B cell (primary cell): ENCODE results near the gene VPS13D. TPM values are rescaled to one million over a fixed set of nuclear protein-coding genes. Genes with fewer than 3 reads are reported as not detected.
A peak's percentile ranks its signal among the peaks of the same experiment; 100 is the strongest.

Experiments
- ATAC-seq: fragments of 200-7000 bp; cut with Tn5 transposase; one replicate; pipeline ENCODE4 v1.10.0; 2021; ENCODE audit warnings: low read depth, mild to moderate bottlenecking, moderate number of reproducible peaks, moderate library complexity
- CTCF ChIA-PET: fragments of 350-600 bp; sonication (Branson Sonifier 250); formaldehyde crosslinking; loops from one replicate; lab custom pipeline; 2021; ENCODE audit warnings: antibody characterized with exemption, inconsistent platforms; lab: Charles Lee
- POLR2A ChIA-PET: fragments of 350-600 bp; sonication (Branson Sonifier 250); formaldehyde crosslinking; loops from one replicate; lab custom pipeline; 2021; ENCODE audit warnings: antibody characterized with exemption; lab: Charles Lee
- DNase-seq: peaks from one replicate; pipeline ENCODE4 v3.0.0; 2013
- H2AFZ ChIP-seq: 2 replicates; pipeline ENCODE4 v1.6.1; 2012; ENCODE audit warnings: mild to moderate bottlenecking, low read depth, low read length; ENCODE audit not compliant: insufficient read depth, poor library complexity, severe bottlenecking
- H3K27ac ChIP-seq, 2 donors: 1 replicate in 1 of 2; 2 replicates in 1 of 2; pipeline ENCODE4 v1.5.1; 2012 to 2013; ENCODE audit warnings: low read length in 2 of 2, mild to moderate bottlenecking in 2 of 2, moderate library complexity in 1 of 2
- H3K27me3 ChIP-seq, 4 experiments: fragments of 200-600 bp in 1 of 4; sonication (generic) in 1 of 4; replicated peaks in 1 of 4; 1 replicate in 2 of 4; 2 replicates in 2 of 4; pipeline versions ENCODE4 v1.6.1 to v1.7.0; 2013 to 2016; ENCODE audit warnings: low read length in 3 of 4, mild to moderate bottlenecking in 2 of 4, mixed read lengths in 1 of 4, moderate library complexity in 1 of 4; ENCODE audit not compliant: insufficient read depth in 4 of 4, control insufficient read depth in 3 of 4; ENCODE audit errors: control extremely low read depth in 1 of 4
- H3K36me3 ChIP-seq, 2 experiments: replicated peaks in 1 of 2; 1 replicate in 1 of 2; 2 replicates in 1 of 2; pipeline versions ENCODE4 v1.6.1 to v1.7.1; 2013; ENCODE audit warnings: low read length in 1 of 2; ENCODE audit not compliant: insufficient read depth in 2 of 2, control insufficient read depth in 1 of 2; ENCODE audit errors: control extremely low read depth in 1 of 2, extremely low read depth in 1 of 2
- H3K4me1 ChIP-seq, 2 donors: fragments of 200-600 bp in 1 of 2; sonication (generic) in 1 of 2; 1 replicate in 1 of 2; 2 replicates in 1 of 2; pipeline versions ENCODE4 v1.5.1 to v1.6.1; 2013 to 2017; ENCODE audit warnings: low read length in 2 of 2; ENCODE audit not compliant: control insufficient read depth in 2 of 2, insufficient read depth in 2 of 2
- H3K4me2 ChIP-seq: replicated peaks from 2 replicates; pipeline ENCODE3; 2012; ENCODE audit warnings: mild to moderate bottlenecking, low read depth, low read length; ENCODE audit not compliant: poor library complexity, severe bottlenecking
- H3K4me3 ChIP-seq, 5 experiments: fragments of 200-600 bp in 1 of 5; sonication (generic) in 1 of 5; 1 replicate in 3 of 5; 2 replicates in 2 of 5; pipeline versions ENCODE4 v1.5.1 to v1.7.0; 2011 to 2016; ENCODE audit warnings: low read length in 4 of 5, mild to moderate bottlenecking in 4 of 5, low read depth in 2 of 5, control low read depth in 1 of 5, moderate library complexity in 1 of 5; ENCODE audit not compliant: insufficient read depth in 1 of 5; ENCODE audit errors: control extremely low read depth in 1 of 5, extremely low read depth in 1 of 5
- H3K79me2 ChIP-seq: fragments of 200-600 bp; sonication (generic); one replicate; pipeline ENCODE4 v1.6.0; 2016; ENCODE audit warnings: low read length; ENCODE audit not compliant: control insufficient read depth, insufficient read depth
- H3K9ac ChIP-seq: fragments of 200-600 bp; sonication (generic); 2 replicates; pipeline ENCODE4 v1.6.1; 2017; ENCODE audit warnings: mild to moderate bottlenecking, low read length, moderate library complexity
- H3K9me3 ChIP-seq, 3 donors: one replicate each; pipeline versions ENCODE4 v1.6.1 to v1.7.1; 2013; ENCODE audit warnings: low read length in 2 of 3; ENCODE audit not compliant: control insufficient read depth in 2 of 3, insufficient read depth in 1 of 3; ENCODE audit errors: control extremely low read depth in 1 of 3
- H4K20me1 ChIP-seq: 2 replicates; pipeline ENCODE4 v1.6.0; 2012; ENCODE audit warnings: mild to moderate bottlenecking, low read length; ENCODE audit not compliant: insufficient read depth, control insufficient read depth, poor library complexity, severe bottlenecking
- H3K27ac Mint-ChIP-seq: one replicate; pipeline ENCODE4 v1.8.0; 2021; ENCODE audit warnings: mixed read lengths
- H3K27me3 Mint-ChIP-seq: one replicate; pipeline ENCODE4 v1.8.0; 2021; ENCODE audit warnings: mixed read lengths
- H3K4me1 Mint-ChIP-seq: one replicate; pipeline ENCODE4 v1.8.0; 2021; ENCODE audit warnings: mixed read lengths
- H3K4me3 Mint-ChIP-seq: one replicate; pipeline ENCODE4 v1.8.0; 2021; ENCODE audit warnings: mixed read lengths
- H3K9me3 Mint-ChIP-seq: one replicate; pipeline ENCODE4 v1.8.0; 2022; ENCODE audit warnings: mixed read lengths; ENCODE audit not compliant: insufficient read depth
- CTCF ChIP-seq: fragments of 200-600 bp; IDR thresholded peaks from one replicate; pipeline ENCODE4 v1.8.0; 2022; ENCODE audit warnings: antibody characterized with exemption, mild to moderate bottlenecking
- EZH2 ChIP-seq: IDR thresholded peaks from 2 replicates; pipeline ENCODE4 v1.6.1; 2012; ENCODE audit warnings: borderline replicate concordance, low read depth, mild to moderate bottlenecking, moderate library complexity, low read length; ENCODE audit not compliant: insufficient read depth, poor library complexity, severe bottlenecking
- WGBS: methylation state at CpG from one replicate; pipeline ENCODE4 v1.1.5; 2013; ENCODE audit warnings: missing lambda C conversion rate; ENCODE audit not compliant: insufficient coverage; 5-methylcytosine and 5-hydroxymethylcytosine counted together
- intact Hi-C: fragments of 100-400 bp; cut with micrococcal nuclease; formaldehyde crosslinking; loops from one replicate; pipeline ENCODE4 v1.10.0; 2022
- polyA plus RNA-seq: library from polyadenylated mRNA; depleted of rRNA; stranded (reverse); fragments of >200 nt; gene quantifications from 2 replicates; pipeline ENCODE4 v1.2.3, GENCODE V29; 2012
- total RNA-seq, 2 donors: library from RNA; stranded (reverse); fragments of 120-200 nt in 1 of 2; gene quantifications; 1 replicate in 1 of 2; 2 replicates in 1 of 2; pipeline versions ENCODE4 v1.2.3 to v1.2.4, GENCODE V29; 2013 to 2022

The VPS13D gene
- total and polyA plus RNA-seq, 2 donors (not counting 1 experiment from before 2014, with no cell fraction given), result 29.9 to 104 TPM

- no peaks in the 10 kb centered on the region for H3K27me3 Mint-ChIP-seq
- POLR2A ChIA-PET, result interaction anchor here (0.8 to 2.1 kb wide), 3 partner anchors 33 to 76 kb away, joined by 3 to 9 read pairs (median 4); no protein-coding TSS in a partner anchor
- 100% methylated on average over 1 of the region's 6 CpGs for WGBS
- intact Hi-C loops, result no loop called here
- H3K4me2 ChIP-seq, result peak overlapping the region; percentile 14
- peaks cover 4% of the 10 kb centered on the region for H3K79me2 ChIP-seq
- H3K4me3 ChIP-seq, result peak overlapping the region in 1 of 5 experiments; percentile 15
- no peaks in the 10 kb centered on the region for H3K27me3 ChIP-seq
- CTCF ChIA-PET, result interaction anchor here (17.5 kb wide), 1 partner anchor 79 kb away, joined by 685 read pairs; no protein-coding TSS in a partner anchor
- no peaks in the 10 kb centered on the region for H3K9me3 Mint-ChIP-seq
- H3K9ac ChIP-seq, result no peak overlapping the region
- H3K27ac ChIP-seq, result peak overlapping the region; percentile 31 to 32
- TF ChIP-seq CTCF, result no peak
- no peak for TF ChIP-seq EZH2
- H3K4me3 Mint-ChIP-seq, result peak overlapping the region; percentile 10
- DNase-seq, result no peak
- H3K4me1 Mint-ChIP-seq, result peaks cover 62% of the 10 kb centered on the region
- H3K9me3 ChIP-seq, result peaks cover 0 to 13% (median 0%) of the 10 kb centered on the region in 3 donors
- no peak overlapping the region for H2AFZ ChIP-seq
- peaks cover 12 to 70% of the 10 kb centered on the region in 2 donors for H3K4me1 ChIP-seq
- H3K27ac Mint-ChIP-seq, result peak overlapping the region; percentile 82
- no peaks in the 10 kb centered on the region for H4K20me1 ChIP-seq
- H3K36me3 ChIP-seq, result peaks cover 0 to 35% of the 10 kb centered on the region in 2 experiments
- ATAC-seq, result no peak
Observed at GRCh38 chr1:12202190-12202497, 27.7 kb upstream of the VPS13D start.

- Mint-ChIP-seq H3K27ac (peak overlapping the region; percentile 82), H3K4me1 (peaks cover 59% of the 10 kb centered on the region), H3K27me3 (no peaks in the 10 kb centered on the region), H3K4me3 (peak overlapping the region; percentile 10), H3K9me3 (no peaks in the 10 kb centered on the region)
- Histone ChIP-seq H3K27me3 (no peaks in the 10 kb centered on the region), H3K27ac (peak overlapping the region; percentile 31 to 32), H4K20me1 (no peaks in the 10 kb centered on the region), H2AFZ (no peak overlapping the region), H3K4me1 (peaks cover 7 to 65% of the 10 kb centered on the region in 2 donors), H3K79me2 (peaks cover under 1% of the 10 kb centered on the region), H3K9ac (no peak overlapping the region), H3K36me3 (peaks cover 0 to 39% of the 10 kb centered on the region in 2 experiments), H3K4me3 (peak overlapping the region in 1 of 5 experiments; percentile 15), H3K4me2 (peak overlapping the region; percentile 14), H3K9me3 (peaks cover 0 to 9% (median 0%) of the 10 kb centered on the region in 3 donors)
- 95% methylated on average over 4 of the region's 4 CpGs for WGBS
- intact Hi-C loops, result no loop called here
- CTCF ChIA-PET, result interaction anchor here (17.5 kb wide), 1 partner anchor 80 kb away, joined by 685 read pairs; no protein-coding TSS in a partner anchor
- TF ChIP-seq CTCF, result no peak
- no peak for TF ChIP-seq EZH2
- POLR2A ChIA-PET, result interaction anchor here (2.1 kb wide), 1 partner anchor 76 kb away, joined by 9 read pairs; no protein-coding TSS in a partner anchor
- no peak for DNase-seq
- ATAC-seq, result no peak
Observed at GRCh38 chr1:12202577-12202976, 27.3 kb upstream of the VPS13D start.
